ENCODE measurements around the gene ACBD6.

- TF ChIP-seq EZH2 (IDR thresholded peaks at IDR 0.05) (no peak), POLR2AphosphoS5 (IDR thresholded peaks at IDR 0.05; ENCODE audit: borderline replicate concordance, low read depth, low read length) (no peak)
Measured at GRCh38 chr1:180288940-180289339, 213.4 kb downstream of the ACBD6 start.
